ENCODE results near the gene CAMK1D. TPM values are rescaled to one million over a fixed set of nuclear protein-coding genes. Genes with fewer than 3 reads are reported as not detected.

The CAMK1D gene
- total RNA-seq, 1 experiment from 2014 or later: 6.0 TPM

DNA sequence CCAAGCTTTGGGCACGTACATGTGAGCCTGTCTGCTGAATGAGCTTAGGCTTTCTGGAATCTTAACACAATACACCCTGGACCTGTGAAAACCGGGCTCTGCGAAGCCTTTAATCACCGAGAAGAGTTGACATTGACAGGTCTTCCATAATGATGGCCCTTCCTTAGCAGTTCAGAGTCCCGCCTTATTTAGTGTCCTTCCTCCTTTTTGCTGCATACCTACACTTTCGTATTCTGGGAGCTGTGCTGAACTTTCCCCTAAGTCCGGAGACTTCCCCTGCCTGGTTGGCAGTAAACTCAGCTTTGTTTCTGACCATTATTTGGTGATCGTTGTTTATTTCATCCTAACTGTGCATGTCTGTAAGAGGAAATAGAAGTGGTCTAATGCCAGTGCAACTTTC, 212.0 kb downstream of the CAMK1D start:
- H4K20me1 ChIP-seq (ENCODE audit: insufficient read depth): no peaks in the 10 kb centered on the region
- TF ChIP-seq EZH2 (IDR thresholded peaks at IDR 0.05; ENCODE audit: low read depth): no peak
- TF ChIP-seq, protein P1, sequence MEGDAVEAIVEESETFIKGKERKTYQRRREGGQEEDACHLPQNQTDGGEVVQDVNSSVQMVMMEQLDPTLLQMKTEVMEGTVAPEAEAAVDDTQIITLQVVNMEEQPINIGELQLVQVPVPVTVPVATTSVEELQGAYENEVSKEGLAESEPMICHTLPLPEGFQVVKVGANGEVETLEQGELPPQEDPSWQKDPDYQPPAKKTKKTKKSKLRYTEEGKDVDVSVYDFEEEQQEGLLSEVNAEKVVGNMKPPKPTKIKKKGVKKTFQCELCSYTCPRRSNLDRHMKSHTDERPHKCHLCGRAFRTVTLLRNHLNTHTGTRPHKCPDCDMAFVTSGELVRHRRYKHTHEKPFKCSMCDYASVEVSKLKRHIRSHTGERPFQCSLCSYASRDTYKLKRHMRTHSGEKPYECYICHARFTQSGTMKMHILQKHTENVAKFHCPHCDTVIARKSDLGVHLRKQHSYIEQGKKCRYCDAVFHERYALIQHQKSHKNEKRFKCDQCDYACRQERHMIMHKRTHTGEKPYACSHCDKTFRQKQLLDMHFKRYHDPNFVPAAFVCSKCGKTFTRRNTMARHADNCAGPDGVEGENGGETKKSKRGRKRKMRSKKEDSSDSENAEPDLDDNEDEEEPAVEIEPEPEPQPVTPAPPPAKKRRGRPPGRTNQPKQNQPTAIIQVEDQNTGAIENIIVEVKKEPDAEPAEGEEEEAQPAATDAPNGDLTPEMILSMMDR (conservative IDR thresholded peaks at IDR 0.05): no peak
- H3K9me3 ChIP-seq (ENCODE audit: insufficient read depth, low read depth): no peaks in the 10 kb centered on the region
- intact Hi-C loops (cut with micrococcal nuclease; ENCODE audit: unreplicated experiment): no loop called here
- no TSS peak for BruUV-seq (replicated peaks)
- POLR2A ChIA-PET (ENCODE audit: unreplicated experiment): no interaction called here
- CTCF ChIA-PET: no interaction called here
- no peaks in the 10 kb centered on the region for H3K4me1 ChIP-seq (replicated peaks; ENCODE audit: insufficient read depth)
- no peak overlapping the region for H3K27ac ChIP-seq
- H3K36me3 ChIP-seq (ENCODE audit: low read depth): no peaks in the 10 kb centered on the region
- H3K4me2 ChIP-seq: no peak overlapping the region
- H2AFZ ChIP-seq: no peak overlapping the region
- DNase-seq: no peak
- H3K4me3 ChIP-seq: no peak overlapping the region
- H3K27me3 ChIP-seq (ENCODE audit: insufficient read depth, low read depth): no peaks in the 10 kb centered on the region
- H3K79me2 ChIP-seq (ENCODE audit: low read depth): no peaks in the 10 kb centered on the region
- no peaks in the 10 kb centered on the region for H3F3A ChIP-seq (ENCODE audit: insufficient read depth, low read depth)
- no peaks in the 10 kb centered on the region for H3K9me2 ChIP-seq (ENCODE audit: insufficient read depth)

DNA sequence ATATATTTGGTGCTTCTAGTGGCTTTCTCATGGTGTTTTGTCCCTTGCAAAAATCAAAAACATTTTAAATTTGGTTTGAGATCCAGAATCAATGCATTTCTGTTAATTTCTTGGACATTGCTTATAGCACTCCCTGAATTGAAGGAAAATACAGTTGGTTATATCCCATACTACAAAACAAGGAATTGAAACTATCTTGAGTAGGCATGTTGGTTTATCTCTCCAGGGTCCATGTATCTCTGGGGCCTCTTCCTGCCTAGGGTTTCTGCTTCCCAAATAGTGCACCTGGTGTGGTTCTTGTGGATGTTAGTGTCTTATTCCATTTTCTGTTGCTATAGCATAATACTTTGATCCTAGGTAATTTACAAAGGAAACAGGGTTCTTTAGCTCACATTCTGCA, 212.4 kb downstream of the CAMK1D start:
- intact Hi-C loops (cut with micrococcal nuclease; ENCODE audit: unreplicated experiment): no loop called here
- POLR2A ChIA-PET (ENCODE audit: unreplicated experiment): no interaction called here
- TF ChIP-seq, protein P1 (conservative IDR thresholded peaks at IDR 0.05): no peak
- TF ChIP-seq EZH2 (IDR thresholded peaks at IDR 0.05; ENCODE audit: low read depth): no peak

DNA sequence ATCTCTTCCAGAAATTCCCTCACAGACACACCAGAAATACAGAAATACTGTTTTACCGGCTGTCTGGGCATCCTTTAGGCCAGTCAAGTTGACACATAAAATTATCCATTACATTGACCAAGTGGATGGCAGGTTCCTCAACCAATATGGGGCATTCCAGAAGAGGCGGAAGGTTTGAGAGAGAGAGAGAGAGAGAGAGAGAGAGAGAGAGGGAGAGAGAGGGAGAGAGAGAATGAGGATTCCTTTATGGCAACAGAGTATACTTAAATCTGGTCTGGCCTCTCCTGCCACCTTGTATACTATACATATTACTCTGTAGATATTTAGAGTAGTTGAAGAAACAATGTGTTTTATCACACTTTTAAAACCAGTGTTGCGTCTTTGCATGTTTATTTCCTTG, 214.1 kb downstream of the CAMK1D start:
- Histone ChIP-seq H3K4me3 (no peak overlapping the region), H3K27me3 (ENCODE audit: insufficient read depth, low read depth) (no peaks in the 10 kb centered on the region), H3K36me3 (ENCODE audit: low read depth) (no peaks in the 10 kb centered on the region), H3K79me2 (ENCODE audit: low read depth) (no peaks in the 10 kb centered on the region), H3K4me2 (no peak overlapping the region), H3K9me3 (ENCODE audit: insufficient read depth, low read depth) (no peaks in the 10 kb centered on the region), H2AFZ (no peak overlapping the region), H3K4me1 (replicated peaks; ENCODE audit: insufficient read depth) (no peaks in the 10 kb centered on the region), H3K9me2 (ENCODE audit: insufficient read depth) (no peaks in the 10 kb centered on the region), H3F3A (ENCODE audit: insufficient read depth, low read depth) (no peaks in the 10 kb centered on the region), H3K27ac (no peak overlapping the region), H4K20me1 (ENCODE audit: insufficient read depth) (no peaks in the 10 kb centered on the region)
- no TSS peak for BruUV-seq (replicated peaks)
- no peak for DNase-seq
- ChIA-PET POLR2A (ENCODE audit: unreplicated experiment) (no interaction called here), CTCF (interaction anchor here (0.7 kb wide), 1 partner anchor 93 kb away, joined by 6 read pairs; no protein-coding TSS in a partner anchor)
- TF ChIP-seq, protein P1 (conservative IDR thresholded peaks at IDR 0.05): no peak
- TF ChIP-seq EZH2 (IDR thresholded peaks at IDR 0.05; ENCODE audit: low read depth): no peak
- intact Hi-C loops (cut with micrococcal nuclease; ENCODE audit: unreplicated experiment): no loop called here

More for the DNA sequence above, 212.4 kb downstream of the CAMK1D start:
- Histone ChIP-seq H2AFZ (no peak overlapping the region), H3K27ac (no peak overlapping the region), H3K4me3 (no peak overlapping the region), H3K27me3 (ENCODE audit: insufficient read depth, low read depth) (no peaks in the 10 kb centered on the region), H3F3A (ENCODE audit: insufficient read depth, low read depth) (no peaks in the 10 kb centered on the region), H3K4me1 (replicated peaks; ENCODE audit: insufficient read depth) (no peaks in the 10 kb centered on the region), H3K9me2 (ENCODE audit: insufficient read depth) (no peaks in the 10 kb centered on the region), H4K20me1 (ENCODE audit: insufficient read depth) (no peaks in the 10 kb centered on the region), H3K79me2 (ENCODE audit: low read depth) (no peaks in the 10 kb centered on the region), H3K4me2 (no peak overlapping the region), H3K9me3 (ENCODE audit: insufficient read depth, low read depth) (no peaks in the 10 kb centered on the region), H3K36me3 (ENCODE audit: low read depth) (no peaks in the 10 kb centered on the region)
- CTCF ChIA-PET: no interaction called here
- BruUV-seq (replicated peaks): no TSS peak
- DNase-seq: no peak

Data from PC-9 (cell line).